ENCODE measurements around the gene TRIM22.

TRIM22 gene

GRCh38 chr11:5746614-5747013, 57.0 kb downstream of the TRIM22 start:
- DNase-seq (ENCODE audit: low read depth), result no peak

DNA sequence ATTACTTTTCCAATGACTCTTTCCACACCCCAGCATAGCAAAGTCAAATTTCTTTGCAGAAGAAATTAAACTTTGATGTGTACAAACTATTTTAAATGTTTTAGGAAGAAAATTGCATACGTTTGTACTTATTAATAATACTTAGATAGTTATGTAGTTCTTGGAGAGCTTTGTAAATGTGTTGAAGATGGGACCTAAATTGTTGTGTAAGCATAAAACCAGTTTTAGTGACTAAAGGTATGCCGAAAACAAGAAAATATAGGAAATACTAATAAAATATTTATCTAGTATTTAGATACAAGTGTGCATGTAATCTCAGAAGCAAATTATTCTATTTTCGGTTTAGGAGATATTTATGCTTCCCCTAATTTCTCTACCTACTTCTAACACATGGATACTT, 60.2 kb downstream of the TRIM22 start:
- DNase-seq (ENCODE audit: low read depth), result no peak

DNA sequence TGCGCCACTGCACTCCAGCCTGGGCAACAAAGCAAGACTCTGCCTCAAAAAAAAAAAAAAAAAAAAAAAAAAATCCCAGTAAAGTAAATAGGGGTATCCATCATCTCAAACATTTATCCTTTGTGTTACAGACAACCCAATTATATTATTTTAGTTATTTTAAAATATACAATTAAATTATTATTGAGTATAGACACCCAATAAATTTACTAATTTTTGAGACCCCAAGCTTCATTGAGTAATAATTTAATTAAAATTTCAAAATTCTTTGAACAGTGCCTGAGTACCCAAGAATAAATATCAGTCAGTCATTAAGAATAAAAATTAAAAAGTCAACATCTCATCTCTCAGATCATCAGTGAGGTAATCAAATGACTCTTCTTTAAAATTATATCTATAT, 64.4 kb downstream of the TRIM22 start, which contains the start of gene OR52N4:
Gene OR52N4 (plus strand): TSS at position 301 of the 400 bp plus-strand sequence. CDS start 498 bp downstream, outside the sequence.
- no peak for DNase-seq (ENCODE audit: low read depth)

All from stimulated activated CD8-positive, alpha-beta memory T cell treated with anti-CD3 and anti-CD28 coated beads, Interleukin-12 subunit alpha, Interleukin-12 subunit beta, amount 100 ng/mL, for 1 hour (primary cell).